ENCODE measurements around the gene TEKT2.

DNA sequence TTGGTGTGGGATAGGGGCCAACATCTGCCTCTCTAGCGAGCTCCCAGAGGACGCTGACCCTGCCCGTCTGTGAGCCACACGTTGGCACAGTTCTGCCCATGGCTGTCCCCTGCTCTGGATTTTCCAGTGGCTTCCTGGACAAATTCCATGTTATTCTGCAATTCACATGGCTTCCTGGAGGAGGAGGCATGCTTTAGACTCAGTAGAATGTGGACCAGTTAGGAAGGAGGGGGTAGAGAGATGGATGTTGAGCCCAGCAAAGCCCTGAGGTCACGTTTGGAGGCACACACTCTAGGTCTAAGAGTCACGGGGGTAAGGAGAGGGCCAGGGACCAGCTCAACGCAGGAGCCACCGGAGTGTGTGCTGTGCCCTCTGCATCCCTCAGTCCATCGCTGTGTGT lies 28.9 kb downstream of the TEKT2 start:
- TF ChIP-seq, protein P1, sequence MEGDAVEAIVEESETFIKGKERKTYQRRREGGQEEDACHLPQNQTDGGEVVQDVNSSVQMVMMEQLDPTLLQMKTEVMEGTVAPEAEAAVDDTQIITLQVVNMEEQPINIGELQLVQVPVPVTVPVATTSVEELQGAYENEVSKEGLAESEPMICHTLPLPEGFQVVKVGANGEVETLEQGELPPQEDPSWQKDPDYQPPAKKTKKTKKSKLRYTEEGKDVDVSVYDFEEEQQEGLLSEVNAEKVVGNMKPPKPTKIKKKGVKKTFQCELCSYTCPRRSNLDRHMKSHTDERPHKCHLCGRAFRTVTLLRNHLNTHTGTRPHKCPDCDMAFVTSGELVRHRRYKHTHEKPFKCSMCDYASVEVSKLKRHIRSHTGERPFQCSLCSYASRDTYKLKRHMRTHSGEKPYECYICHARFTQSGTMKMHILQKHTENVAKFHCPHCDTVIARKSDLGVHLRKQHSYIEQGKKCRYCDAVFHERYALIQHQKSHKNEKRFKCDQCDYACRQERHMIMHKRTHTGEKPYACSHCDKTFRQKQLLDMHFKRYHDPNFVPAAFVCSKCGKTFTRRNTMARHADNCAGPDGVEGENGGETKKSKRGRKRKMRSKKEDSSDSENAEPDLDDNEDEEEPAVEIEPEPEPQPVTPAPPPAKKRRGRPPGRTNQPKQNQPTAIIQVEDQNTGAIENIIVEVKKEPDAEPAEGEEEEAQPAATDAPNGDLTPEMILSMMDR (IDR thresholded peaks at IDR 0.05) = no peak
- TF ChIP-seq SMC3 (IDR thresholded peaks at IDR 0.05) = no peak
- no peak for TF ChIP-seq FOSL2 (IDR thresholded peaks at IDR 0.05)
- TF ChIP-seq FOSL2 (CRISPR knock-in tag; IDR thresholded peaks at IDR 0.05) = no peak
